HG03135 (cell line): Measurements from ENCODE around the gene OSBP2.

Source experiments
- ATAC-seq: cut with Tn5 transposase; IDR thresholded peaks from one replicate; pipeline ENCODE4 v1.9.1; 2021; ENCODE audit warnings: mild to moderate bottlenecking, moderate library complexity; ENCODE audit not compliant: unreplicated experiment

Gene OSBP2

GRCh38 chr22:30955153-30955552 lies 260.5 kb downstream of the OSBP2 start:
- no peak for ATAC-seq
